NCI-H510A treated with DMSO at 0.1 percent for 48 hours (cell line): Measurements from ENCODE around the gene IGF1.
"Not testable (repeated sequence)": the region's sequence is repeated elsewhere in the genome, so short reads cannot be mapped to it uniquely, and the experiment has no call there.

ENCODE experiments used
- DNase-seq: peaks from one replicate; lab custom pipeline; 2025; lab: John Stamatoyannopoulos, UW

The IGF1 gene

DNA sequence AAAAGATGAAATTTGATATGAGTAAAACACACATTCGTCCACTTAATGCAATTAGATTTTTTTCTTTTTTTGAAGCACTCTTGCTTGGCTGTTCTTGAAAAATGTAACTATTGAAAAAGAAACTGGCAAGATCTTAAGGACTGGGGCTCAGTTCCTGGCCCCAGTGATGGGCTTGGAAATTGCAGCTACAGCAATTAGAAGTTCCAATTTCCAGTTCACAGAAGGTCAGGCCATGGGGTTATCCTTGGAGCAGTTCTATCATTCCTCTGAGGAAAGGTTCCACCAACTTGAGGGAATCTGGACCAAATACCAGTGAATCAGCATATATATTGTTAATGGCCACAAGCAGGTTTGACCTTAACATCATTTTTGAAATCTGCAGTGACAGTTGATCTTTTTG is 18.9 kb downstream of the IGF1 start:
- no peak for DNase-seq

DNA sequence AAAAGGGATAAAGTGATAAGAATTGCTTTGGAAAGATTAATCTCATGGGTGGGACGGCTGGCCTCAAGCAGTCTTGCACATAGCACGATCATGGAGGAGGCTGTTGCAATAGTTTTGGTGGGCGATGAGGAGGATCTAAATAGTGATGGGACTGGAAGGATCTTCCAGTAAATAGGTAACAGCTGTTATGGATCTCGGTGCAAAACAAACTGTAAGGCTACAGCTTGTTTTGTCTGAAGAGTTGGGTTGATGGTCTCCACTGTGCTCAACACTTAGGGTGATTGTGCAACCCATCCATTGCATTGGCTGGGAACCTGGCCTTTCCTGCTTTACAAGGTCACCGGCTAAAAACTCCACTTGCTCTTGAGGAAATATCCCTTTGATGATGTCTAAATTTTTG is 21.0 kb downstream of the IGF1 start:
- DNase-seq, result no peak

DNA sequence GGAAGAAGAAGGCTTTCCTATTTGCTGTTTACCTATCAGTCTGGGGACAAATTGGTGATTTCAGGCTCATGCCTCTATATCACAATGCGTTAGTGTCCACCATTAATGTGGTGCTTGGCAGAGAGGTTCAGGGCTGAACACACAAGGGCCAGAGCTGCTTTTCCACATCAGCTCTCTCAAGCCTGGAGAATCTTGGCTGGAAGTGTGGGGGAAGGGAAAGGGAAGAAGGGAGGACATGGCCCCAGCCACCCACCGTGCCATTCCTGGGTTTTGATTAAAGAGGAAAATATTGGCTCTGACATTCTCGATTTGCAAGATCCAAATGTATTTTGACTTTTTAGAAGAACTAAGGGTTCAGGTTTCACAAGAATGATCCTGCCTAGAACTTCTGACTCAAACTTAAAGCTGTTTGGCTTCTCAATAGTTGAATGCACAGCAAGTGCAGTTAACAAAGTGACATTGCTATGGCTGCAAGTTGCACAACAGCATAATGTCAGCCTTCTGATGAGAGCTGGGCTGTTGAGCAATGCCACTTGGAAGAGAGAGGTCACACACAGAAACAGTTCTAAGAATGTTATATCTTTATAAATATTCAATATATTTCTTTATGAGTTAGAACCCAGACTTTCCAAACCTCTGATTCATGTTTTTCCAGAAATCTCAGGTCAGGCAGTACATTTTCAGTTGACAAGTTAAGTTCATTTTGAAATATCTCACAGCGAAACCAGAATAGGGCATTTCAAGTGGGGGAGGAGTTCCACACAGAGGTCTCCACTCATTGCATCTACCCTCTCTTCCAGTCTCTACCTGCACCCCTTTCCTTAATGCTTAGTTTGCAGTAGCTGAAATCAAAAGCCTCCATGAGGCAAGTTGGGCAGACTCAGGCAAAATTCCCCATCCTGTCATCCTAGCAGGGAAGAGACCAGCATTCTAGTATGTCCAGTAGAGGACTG is 25.3 kb downstream of the IGF1 start:
- DNase-seq, result no peak

DNA sequence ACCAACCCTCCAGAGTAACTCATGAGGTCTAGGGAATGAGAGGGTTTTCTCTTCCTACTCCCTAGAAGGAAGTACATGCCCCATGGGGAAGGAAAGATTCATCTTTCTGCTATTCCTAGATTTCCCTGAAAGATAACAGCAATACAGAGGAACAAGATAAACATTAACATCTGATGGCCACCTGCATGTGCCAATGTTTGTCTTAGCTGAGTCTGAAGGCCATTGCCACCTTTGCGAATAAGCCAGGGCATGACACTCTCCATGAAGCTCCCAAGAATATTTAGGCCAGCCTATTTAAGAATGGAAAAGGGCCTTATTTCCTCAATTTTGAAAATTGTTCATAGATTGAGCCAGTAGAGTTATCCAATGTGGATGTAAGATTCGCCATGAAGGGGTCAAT is 26.0 kb downstream of the IGF1 start:
- no peak for DNase-seq

DNA sequence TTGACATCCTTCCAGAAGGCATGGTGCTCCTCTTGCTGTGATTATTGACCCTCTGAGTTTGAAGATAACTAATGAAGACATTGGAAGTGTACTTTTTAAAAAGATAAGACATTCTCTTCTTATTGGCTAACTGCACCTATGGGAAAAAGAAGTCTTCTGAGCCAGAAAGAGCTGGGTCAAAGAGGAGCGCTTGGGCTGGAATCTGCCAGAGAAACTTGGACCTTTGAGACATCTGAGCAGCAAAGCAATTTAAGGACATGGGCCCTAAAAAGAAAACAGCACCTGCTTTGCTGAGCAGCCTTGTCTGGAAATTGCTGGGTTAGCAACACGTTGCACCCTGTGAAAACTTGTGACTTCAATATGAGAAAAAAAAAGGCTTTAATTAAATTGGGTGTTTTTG is 27.8 kb downstream of the IGF1 start:
- no peak for DNase-seq

DNA sequence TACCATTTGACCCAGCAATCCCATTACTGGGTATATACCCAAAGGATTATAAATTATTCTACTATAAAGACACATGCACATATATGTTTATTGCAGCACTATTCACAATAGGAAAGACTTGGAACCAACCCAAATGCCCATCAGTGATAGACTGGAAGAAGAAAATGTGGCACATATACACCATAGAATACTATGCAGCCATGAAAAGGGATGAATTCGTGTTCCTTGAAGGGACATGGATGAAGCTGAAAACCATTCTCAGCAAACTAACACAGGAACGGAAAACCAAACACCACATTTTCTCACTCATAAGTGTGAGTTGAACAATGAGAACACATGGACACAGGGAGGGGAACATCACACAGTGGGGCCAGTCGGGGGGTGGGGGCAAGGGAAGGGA is 31.3 kb downstream of the IGF1 start:
- DNase-seq, result not testable (repeated sequence)

DNA sequence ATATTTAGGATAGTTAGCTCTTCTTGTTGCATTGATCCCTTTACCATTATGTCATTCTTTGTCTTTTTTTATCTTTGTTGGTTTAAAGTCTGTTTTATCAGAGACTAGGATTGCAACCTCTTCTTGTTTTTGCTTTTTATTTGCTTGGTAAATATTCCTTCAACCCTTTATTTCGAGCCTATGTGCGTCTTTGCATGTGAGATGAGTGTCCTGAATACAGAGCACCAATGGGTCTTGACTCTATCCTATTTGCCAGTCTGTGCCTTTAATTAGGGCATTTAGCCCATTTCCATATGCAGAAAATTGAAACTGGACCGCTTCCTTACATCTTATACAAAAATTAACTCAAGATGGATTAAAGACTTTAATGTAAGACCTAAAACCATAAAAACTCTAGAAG is 32.9 kb downstream of the IGF1 start:
- DNase-seq, result not testable (repeated sequence)

DNA sequence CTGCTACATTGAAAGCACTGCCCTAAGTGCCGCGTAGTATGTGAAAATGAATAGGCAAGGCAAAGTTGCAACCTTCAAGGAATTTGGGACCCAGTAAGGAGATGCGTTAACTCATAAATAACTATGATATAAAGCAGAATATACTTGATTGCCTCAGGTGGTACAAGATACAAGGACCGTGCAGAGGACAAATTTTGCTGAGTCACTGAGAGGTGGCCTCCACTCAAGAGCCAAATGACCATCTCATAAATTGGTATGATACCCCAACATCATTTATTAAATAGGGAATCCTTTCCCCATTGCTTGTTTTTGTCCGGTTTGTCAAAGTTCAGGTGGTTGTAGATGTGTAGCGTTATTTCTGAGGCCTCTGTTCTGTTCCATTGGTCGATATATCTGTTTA is 35.7 kb downstream of the IGF1 start:
- no peak for DNase-seq

DNA sequence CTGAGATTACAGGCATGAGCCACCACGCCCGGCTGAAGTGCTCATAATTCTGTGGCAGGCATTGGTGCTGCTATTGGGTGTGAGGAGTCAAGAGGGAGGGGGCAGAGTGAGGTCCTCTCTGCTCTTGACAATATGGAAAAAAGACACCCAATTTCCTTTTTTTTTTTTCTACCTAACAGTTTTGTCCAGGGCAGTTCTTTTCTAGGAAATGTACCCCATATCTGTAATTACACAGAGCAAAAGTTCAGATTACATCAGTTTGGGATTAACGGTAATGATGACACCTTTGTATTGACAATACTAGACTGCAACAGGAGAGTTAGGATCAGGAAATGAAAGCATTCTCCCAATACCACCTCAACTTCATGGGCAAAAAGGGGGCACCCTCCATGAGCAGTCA is 36.3 kb downstream of the IGF1 start:
- DNase-seq, result no peak

DNA sequence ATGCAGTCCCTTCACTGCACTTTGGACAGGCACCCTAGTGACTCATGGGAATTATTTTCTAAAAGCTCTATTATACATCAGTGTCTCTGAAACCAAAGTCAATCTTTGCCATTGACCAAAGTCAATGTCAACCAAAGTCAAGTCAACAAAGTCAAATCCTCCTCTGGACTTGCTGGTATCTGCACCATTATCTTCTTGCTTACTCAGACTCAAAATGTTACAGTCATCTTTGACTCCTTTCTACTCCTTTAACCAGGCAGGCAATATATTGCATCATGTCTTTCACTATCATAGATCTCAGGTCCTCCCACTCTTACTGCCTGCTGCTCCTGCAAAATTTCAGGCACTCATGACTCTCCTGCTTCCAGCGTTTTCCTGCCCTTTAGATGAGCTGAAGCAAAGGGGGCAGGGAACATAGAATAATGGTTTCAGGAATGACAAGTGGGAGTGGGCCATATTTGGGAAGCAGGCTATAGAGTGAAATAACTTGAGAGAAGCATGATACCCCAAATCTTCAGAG is 39.2 kb downstream of the IGF1 start:
- no peak for DNase-seq

DNA sequence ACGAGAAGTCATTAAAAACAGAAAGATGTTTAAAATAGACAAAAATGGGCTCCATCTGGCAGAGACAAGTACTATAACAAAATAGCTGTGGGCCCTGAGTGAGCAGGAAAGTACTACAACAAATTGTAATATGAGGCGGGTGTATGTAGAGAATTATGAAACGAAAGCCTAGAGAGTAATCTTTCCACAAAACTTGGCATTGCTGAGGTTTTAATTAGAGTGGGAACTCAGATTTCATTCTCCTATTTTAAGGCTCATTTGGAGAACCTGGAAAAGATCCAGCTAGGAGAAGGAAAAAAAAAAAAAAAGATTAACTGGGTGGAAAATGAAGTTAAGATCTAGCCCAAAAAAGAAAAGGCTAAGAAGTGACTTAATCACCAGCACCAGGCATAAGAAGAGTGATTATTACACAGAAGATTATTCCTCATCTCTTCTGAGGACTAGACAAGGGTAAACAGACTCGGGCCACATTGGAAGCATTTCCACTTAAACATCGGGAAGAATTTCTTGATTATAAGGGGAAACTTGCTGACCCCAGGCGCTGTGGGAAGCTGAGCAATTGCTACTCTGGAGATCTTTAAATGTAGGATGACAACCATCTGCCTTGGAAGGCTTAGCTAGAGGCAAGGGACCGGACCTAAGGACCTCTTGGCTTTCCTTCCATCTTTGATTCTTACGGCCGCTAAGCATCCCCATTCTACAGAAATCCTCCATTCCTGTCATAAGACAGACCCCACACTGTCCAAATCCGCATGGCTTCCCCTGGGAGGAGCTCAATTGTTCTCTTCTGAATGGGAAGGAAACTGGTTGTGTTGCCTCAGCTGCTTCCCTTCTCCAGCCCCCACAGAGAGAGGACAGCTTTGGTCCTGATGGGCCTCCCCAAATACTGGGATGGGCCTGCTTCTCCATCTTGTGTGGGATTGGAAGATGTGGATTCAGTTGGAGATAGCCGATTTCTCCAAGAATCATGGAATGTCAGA is 40.6 kb downstream of the IGF1 start:
- no peak for DNase-seq

DNA sequence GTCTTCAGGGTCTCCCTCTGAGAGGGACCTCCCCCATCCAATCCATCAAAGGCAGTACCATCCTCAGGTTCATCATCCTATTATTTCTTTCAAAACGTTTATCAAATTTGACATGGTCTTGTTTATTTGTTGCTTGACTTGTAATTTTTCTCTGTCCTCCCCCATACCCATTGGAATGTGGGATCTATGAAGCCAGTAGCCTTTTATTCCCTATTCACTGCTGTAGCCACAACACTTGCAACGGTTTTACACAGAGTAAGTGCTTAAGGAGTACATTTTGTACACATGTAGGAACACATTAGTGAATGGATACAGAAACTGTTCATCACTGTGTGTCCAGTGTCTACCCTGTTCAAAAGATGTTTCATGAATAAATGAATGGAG is 41.5 kb downstream of the IGF1 start:
- DNase-seq, result no peak

DNA sequence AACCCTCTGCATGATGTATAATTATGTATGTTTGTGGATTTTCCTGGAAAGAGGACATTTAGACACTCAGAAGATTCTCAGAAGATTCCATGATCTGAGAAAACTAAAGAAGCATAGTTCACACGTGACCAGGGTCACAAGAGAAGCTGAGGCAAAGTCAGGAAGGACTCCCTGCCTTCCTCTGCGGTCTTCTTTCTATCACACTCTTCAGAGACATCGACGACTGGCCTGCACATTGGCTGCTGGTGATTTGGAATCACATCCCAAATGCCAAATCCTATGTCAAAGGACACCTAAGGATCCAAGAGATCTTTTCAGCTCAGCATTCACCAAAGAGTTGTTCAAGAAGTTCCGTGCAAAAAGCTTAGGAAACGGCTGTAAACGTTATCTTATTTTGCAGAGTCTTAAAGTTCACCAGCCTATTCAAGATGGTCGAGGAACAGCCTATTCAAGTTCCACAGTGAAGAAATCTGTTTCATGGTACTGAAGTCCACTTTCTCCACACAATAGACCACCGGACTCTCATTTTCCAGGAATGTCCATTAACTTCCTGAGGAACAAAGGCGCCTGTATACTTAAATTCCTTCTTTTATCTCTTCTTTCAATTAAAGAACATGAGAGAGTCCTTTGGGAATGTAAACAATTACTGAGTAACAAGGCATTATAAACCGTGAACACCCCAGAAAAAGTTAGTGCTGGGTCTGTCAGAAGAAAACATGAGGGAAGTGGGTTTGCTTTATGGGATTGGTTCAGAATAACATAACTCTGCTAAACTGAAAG is 42.1 kb downstream of the IGF1 start:
- DNase-seq, result no peak

DNA sequence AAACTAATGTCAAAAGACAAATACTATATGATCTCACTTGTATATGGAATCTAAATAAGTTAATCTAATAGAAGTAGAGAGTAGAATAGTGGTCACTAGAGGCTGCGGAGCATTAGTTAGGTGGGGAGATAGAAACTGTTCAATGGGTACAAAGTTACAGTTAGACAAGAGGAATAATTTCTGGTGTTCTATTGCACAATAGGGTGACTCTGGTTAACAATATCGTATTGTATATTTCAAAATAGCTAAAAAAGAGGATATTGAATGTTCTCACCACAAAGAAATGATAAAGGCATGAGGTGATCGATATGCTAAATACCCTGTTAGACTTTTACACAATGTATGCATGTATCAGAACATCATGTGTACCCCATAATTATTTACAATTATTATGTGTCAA is 42.9 kb downstream of the IGF1 start:
- DNase-seq, result no peak

DNA sequence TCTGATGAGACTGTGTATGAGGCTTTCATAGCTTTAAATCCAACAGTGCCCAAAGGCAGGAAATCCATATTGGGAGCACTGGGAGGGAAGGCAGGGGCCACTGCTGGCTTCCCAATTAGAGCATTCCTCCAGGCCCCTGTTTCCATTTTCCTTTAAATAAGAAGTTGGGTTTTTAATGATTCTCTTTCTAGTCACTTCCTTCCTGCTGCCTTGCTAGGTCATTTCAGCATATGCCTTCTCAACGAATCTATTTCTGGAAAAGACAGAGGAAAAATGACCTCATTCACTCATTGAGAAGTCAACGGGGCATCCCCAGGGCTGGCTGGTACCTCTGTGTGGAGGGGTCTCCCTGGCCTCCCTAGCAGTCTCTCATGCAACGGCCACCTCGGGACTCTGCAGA is 43.5 kb downstream of the IGF1 start:
- DNase-seq, result no peak

DNA sequence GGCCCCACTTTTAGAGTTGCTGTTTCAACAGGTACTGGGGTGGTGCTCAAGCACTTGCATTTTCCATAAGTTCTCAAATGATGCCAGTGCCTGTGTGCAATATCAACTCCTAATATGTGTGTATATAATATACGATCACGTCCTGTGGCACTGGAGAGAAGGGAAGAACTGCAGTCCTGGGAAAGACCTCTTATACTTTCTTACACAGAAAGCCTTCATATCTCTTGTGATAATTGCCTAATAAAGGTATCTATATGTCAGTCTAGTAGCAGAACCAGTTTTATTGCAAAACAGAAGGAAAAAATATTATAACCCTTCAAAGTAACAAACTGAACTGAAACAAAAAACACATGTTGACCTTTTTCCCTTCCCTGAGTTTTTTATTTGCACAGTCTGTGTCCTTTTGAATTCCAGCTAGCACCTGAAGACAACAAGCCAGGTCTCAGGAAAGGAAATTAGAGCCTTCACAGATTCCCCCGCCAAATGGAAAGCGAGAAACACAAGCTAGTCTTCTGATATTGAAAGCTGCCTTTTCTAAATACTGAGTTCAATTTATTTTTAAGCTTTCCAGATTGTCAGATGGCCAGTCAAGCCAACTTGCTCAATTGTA is 44.4 kb downstream of the IGF1 start:
- DNase-seq, result no peak

DNA sequence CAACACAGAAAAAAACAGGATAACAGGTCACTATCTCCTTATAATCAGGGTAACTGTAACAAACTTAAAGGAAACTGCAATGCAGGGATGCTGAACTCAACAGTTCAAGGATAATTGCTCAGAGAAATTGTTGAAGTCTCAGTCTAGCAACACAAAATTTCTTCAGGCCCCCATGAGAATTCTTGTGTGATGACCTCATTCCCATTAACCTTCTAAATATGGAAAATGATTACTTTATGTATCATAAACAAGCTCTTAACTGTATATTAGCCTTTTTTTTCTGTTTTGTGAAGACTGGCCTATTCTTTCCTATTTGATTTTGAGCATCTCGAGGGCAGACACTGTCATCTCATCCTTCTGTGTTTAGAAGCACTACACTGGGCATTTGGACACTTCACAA is 47.1 kb downstream of the IGF1 start:
- no peak for DNase-seq

DNA sequence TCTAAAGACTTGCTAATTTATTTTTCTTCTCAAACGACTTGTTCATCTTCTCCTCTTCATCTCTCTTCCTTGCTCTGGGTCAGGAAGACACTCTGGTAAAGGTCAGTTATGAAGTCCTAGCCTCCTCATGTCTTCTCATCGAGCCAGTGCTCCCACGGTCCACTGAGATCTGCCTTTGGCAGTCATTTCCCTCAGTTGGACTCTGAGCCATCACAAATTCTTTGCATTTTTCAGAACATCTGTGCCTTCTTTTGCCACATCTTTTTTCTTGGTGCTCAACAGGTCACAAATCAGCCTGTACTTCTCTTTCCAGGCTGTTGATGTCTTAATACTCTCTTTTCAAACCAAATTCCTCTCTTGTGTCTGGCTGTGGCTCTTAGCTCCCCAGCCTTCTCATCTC is 49.7 kb downstream of the IGF1 start:
- DNase-seq, result no peak

DNA sequence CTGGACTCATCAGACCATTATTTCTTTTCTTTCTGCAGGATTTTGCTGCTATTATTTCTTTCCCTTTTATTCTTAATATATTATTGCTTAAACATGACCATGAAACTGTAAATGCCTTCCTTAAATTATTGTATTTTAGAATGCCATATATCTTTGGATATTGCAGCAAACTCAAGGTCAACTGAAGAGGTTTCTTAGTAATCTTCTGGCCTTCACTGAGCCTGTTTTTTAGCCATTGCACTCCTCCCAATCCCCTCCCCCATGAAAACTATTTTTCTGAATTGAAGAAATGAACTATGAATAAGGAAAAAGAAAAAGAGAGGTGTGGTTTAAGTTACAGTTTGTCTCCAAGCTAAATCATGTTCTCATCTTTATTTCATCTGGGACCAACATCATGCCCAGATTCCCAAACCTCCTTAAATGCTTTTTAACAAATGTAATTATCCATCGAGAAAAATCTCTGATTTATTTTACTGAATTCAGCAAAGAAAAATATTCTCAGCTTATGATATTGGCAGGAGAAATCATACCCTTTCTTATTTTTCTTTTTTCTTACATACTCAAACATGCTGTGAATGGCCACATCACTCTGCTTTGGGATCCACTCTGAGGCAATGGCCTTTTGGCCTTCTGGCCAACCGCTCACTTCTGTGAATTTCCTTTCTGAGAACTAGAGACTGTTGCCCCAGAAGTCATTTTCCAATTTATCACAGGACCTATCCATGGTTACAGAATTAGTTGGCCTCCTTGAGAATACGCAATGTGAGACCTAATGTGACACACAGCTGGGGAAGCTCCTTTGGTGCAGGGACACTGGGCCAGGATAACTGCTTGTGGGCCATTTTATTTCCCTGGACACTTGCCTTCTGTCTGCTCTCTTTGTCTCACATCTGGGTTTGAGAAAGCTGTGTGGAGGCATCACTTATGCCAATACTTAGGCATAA is 50.9 kb downstream of the IGF1 start:
- DNase-seq, result no peak

DNA sequence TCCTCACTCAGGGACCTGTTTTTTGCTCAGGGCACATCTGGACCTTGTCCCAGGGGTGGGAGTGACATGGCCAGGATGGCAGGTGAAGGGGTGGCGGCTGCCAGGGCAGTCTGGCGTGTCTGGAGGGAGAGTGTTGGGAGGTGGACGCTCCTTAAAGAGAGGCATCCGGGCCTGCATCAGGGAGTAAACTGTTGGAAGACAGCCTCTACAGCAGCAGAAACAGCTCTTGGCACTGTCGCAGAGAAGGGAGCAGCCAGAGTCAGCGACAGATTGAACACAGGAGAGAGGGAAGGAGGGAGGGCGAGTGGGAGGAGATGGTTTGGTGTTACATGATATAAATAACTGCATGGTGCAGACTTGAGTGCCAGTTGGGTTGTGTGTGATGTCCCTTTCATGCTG is 52.8 kb downstream of the IGF1 start:
- no peak for DNase-seq
